Uterus (tissue), 4 donors: Measurements from ENCODE around the gene CMTM6. TPM values are rescaled to one million over a fixed set of nuclear protein-coding genes. Genes with fewer than 3 reads are reported as not detected.
"Not testable (repeated sequence)": the region's sequence is repeated elsewhere in the genome, so short reads cannot be mapped to it uniquely, and the experiment has no call there.

Experiments
- DNase-seq, 2 donors: peaks; one replicate each; pipeline ENCODE4 v3.0.0-alpha.2; 2019 to 2020
- H3K27ac ChIP-seq, 2 donors: fragments of 200-600 bp; sonication (generic); 1 replicate in 1 of 2; 2 replicates in 1 of 2; pipeline ENCODE4 v1.5.1; 2016 to 2018
- H3K27me3 ChIP-seq, 2 donors: fragments of 200-600 bp; sonication (generic); one replicate each; pipeline ENCODE4 v1.5.1; 2018 to 2019; ENCODE audit warnings: control low read depth in 1 of 2
- H3K36me3 ChIP-seq, 2 donors: fragments of 200-600 bp; sonication (generic); one replicate each; pipeline ENCODE4 v1.5.1; 2019; ENCODE audit warnings: control low read depth in 1 of 2
- H3K4me1 ChIP-seq, 2 donors: fragments of 200-600 bp; sonication (generic); one replicate each; pipeline ENCODE4 v1.5.1; 2018 to 2019; ENCODE audit warnings: control low read depth in 1 of 2
- H3K4me3 ChIP-seq, 2 donors: fragments of 200-600 bp; sonication (generic); 1 replicate in 1 of 2; 2 replicates in 1 of 2; pipeline ENCODE4 v1.5.1; 2018 to 2019; ENCODE audit warnings: mild to moderate bottlenecking in 1 of 2
- H3K9me3 ChIP-seq, 2 donors: fragments of 200-600 bp; sonication (generic); one replicate each; pipeline ENCODE4 v1.5.1; 2019; ENCODE audit warnings: control low read depth in 1 of 2
- POLR2A ChIP-seq, 2 donors: fragments of 450-650 bp; IDR thresholded peaks; one replicate each; pipeline ENCODE4 v1.6.1; 2016; ENCODE audit warnings: antibody characterized with exemption in 2 of 2, mild to moderate bottlenecking in 1 of 2, moderate library complexity in 1 of 2
- intact Hi-C: fragments of 100-400 bp; cut with DNase I; formaldehyde crosslinking; loops from one replicate; pipeline ENCODE4 v1.15.1; 2023; ENCODE audit warnings: low total_unique reads
- total RNA-seq, 4 donors: library from RNA; depleted of rRNA in 3 of 4; stranded (reverse); fragments of >200 nt in 3 of 4; gene quantifications; one replicate each; pipeline versions ENCODE4 v1.1.0 to v1.2.4, GENCODE V29; 2014 to 2023
- TF ChIP-seq, protein P1 (sequence below), 4 experiments: fragments of 200-600 bp in 2 of 4; fragments of 450-650 bp in 2 of 4; sonication (generic) in 2 of 4; IDR thresholded peaks; one replicate each; pipeline ENCODE4 v1.5.1; 2016 to 2019; ENCODE audit warnings: antibody characterized with exemption in 4 of 4, mild to moderate bottlenecking in 2 of 4, moderate library complexity in 1 of 4
- donor health status: DM: yes; HTN: yes; CAD: no.

The CMTM6 gene
- total RNA-seq, 4 donors from 2014 or later = 12.8 to 118 (median 52.4) TPM

DNA sequence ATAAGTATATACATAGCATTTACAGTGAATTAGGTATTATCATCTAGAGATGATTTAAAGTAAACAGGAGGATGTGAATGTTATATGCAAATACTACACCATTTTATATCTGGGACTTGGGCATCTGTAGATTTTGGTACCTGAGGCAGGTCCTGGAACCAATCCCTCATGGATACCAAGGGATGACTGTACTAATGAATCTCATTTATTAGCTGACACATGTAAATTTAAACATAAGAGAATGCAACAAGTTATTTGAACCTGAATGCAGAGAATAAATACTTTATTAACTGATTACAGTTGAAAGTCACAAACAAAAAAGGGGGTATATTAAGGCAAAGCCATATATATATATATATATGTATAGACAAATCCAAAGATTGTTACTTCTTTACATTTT lies 23.1 kb upstream of the CMTM6 start:
- Histone ChIP-seq H3K4me1 (no peaks in the 10 kb centered on the region), H3K9me3 (no peaks in the 10 kb centered on the region), H3K36me3 (no peaks in the 10 kb centered on the region), H3K27me3 (no peaks in the 10 kb centered on the region), H3K27ac (no peak overlapping the region), H3K4me3 (no peak overlapping the region)
- no peak for TF ChIP-seq POLR2A (IDR thresholded peaks at IDR 0.05)
- TF ChIP-seq, protein P1, sequence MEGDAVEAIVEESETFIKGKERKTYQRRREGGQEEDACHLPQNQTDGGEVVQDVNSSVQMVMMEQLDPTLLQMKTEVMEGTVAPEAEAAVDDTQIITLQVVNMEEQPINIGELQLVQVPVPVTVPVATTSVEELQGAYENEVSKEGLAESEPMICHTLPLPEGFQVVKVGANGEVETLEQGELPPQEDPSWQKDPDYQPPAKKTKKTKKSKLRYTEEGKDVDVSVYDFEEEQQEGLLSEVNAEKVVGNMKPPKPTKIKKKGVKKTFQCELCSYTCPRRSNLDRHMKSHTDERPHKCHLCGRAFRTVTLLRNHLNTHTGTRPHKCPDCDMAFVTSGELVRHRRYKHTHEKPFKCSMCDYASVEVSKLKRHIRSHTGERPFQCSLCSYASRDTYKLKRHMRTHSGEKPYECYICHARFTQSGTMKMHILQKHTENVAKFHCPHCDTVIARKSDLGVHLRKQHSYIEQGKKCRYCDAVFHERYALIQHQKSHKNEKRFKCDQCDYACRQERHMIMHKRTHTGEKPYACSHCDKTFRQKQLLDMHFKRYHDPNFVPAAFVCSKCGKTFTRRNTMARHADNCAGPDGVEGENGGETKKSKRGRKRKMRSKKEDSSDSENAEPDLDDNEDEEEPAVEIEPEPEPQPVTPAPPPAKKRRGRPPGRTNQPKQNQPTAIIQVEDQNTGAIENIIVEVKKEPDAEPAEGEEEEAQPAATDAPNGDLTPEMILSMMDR (IDR thresholded peaks at IDR 0.05) = no peak
- no peak for DNase-seq
- intact Hi-C loops = no loop called here

DNA sequence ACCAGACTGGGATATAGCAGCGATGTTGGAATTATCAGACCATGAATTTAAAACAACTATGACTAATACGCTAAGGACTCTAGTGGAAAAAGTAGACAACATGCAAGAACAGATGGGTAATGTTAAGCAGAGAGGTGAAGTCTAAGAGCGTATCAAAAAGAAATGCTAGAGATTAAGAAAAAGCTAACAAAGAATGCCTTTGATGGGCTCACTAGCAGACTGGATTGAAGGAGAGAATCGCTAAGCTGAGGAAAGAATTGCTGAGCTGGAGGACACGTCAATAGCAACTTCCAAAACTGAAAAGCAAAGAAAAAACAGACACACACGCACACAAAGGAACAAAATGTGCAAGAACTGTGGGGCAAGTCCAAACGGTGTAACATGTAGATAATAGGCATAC lies 20.0 kb upstream of the CMTM6 start:
- Histone ChIP-seq H3K9me3 (no peaks in the 10 kb centered on the region), H3K4me3 (no peak overlapping the region), H3K27me3 (no peaks in the 10 kb centered on the region), H3K4me1 (no peaks in the 10 kb centered on the region), H3K27ac (no peak overlapping the region), H3K36me3 (no peaks in the 10 kb centered on the region)
- intact Hi-C loops = no loop called here
- TF ChIP-seq POLR2A (IDR thresholded peaks at IDR 0.05) = no peak
- TF ChIP-seq, protein P1 (IDR thresholded peaks at IDR 0.05) = no peak
- no peak for DNase-seq

DNA sequence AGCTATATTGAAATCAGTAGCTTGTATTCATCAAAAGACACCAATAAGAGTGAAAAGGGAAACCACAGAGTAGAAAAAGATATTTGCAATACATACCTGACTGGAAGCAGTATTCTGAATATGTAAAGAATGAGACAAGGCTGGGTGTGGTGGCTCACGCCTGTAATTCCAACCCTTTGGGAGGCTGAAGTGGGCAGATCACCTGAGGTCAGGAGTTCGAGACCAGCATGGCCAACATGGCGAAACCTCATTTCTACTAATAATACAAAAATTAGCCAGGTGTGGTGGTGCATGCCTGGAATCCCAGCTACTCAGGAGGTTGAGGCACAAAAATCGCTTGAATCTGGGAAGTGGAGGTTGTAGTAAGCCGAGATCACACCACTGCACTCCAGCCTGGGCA lies 16.3 kb upstream of the CMTM6 start:
- intact Hi-C loops, H3K27me3 ChIP-seq, H3K9me3 ChIP-seq, H3K36me3 ChIP-seq, DNase-seq, H3K4me1 ChIP-seq, H3K4me3 ChIP-seq, H3K27ac ChIP-seq: not testable (repeated sequence)

DNA sequence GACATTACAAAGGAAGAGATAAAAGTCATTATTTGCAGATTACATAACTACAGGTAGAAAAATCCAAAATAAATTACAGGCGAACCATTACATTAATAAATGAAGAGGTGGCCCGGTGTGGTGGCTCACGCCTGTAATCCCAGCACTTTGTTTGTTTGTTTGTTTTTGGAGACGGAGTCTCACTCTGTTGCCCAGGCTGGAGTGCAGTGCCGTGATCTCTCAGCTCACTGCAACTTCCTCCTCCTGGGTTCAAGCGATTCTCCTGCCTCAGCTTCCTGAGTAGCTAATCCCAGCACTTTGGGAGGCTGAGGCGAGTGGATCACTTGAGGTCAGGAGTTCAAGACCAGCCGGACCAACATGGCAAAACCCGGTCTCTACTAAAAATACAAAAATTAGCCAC lies 14.1 kb upstream of the CMTM6 start:
- intact Hi-C loops, H3K27ac ChIP-seq, DNase-seq: not testable (repeated sequence)

DNA sequence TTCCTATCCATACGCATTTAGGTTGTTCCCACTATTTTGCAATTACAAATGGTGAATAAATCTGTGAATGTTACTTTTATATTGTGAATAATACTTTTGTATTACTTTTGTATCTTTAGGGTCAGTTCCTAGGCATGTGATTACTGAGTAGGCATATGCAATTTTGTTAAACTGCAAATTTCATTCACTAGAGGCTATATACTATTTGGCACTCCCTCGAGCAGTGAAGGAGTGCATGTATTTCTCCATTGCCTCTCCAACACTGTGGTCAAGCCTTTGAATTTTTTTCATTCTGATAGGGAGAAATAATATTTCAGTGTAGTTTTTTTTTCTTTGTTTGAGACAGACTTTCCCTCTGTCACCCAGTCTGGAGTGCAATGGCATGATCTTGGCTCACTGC lies 8.4 kb upstream of the CMTM6 start:
- Histone ChIP-seq H3K27ac (no peak overlapping the region), H3K27me3 (no peaks in the 10 kb centered on the region), H3K36me3 (no peaks in the 10 kb centered on the region), H3K4me1 (no peaks in the 10 kb centered on the region), H3K4me3 (no peak overlapping the region), H3K9me3 (no peaks in the 10 kb centered on the region)
- DNase-seq = no peak
- TF ChIP-seq, protein P1 (IDR thresholded peaks at IDR 0.05) = no peak
- no peak for TF ChIP-seq POLR2A (IDR thresholded peaks at IDR 0.05)
- intact Hi-C loops = no loop called here

More for the DNA sequence above, 14.1 kb upstream of the CMTM6 start:
- H3K9me3 ChIP-seq, H3K36me3 ChIP-seq, H3K4me3 ChIP-seq, H3K4me1 ChIP-seq, H3K27me3 ChIP-seq: not testable (repeated sequence)

DNA sequence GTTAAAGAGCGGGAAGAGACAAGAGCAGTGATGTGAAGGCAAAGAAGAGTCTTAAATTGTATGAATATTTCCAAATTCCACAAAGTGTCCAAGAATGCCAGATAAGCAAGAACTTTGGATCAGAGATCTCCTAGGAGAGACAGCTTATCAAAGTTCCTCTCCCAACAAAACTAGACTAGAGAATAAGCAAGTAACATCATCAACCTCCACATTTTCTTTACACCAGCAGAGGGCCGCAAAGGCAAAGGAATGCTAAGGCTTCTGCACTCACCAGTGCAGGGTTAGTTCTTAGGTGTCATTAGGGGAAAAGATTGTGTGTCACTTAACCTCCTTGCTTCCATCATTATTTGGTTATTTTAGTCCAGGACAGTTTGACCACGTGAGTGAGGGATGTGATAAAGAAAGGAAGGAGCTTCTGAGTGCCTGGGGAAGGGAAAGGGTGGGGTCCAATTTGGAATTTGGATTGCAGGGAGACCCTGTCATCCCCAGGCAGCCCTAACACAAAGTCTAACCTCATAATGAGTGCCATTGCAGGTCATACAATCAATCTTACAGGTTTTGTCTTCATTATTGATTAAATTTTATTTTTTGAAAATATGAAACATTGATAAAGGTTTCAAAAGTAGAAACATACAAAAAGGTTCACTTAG lies 7.5 kb upstream of the CMTM6 start:
- intact Hi-C loops = no loop called here
- no peak overlapping the region for H3K27ac ChIP-seq
- no peaks in the 10 kb centered on the region for H3K9me3 ChIP-seq
- H3K4me3 ChIP-seq = no peak overlapping the region
- DNase-seq = peak; percentile 53 to 63
- no peaks in the 10 kb centered on the region for H3K27me3 ChIP-seq
- no peaks in the 10 kb centered on the region for H3K36me3 ChIP-seq
- H3K4me1 ChIP-seq = no peaks in the 10 kb centered on the region
- TF ChIP-seq, protein P1 (IDR thresholded peaks at IDR 0.05) = peak; percentile 61 to 89 (median 72)
- no peak for TF ChIP-seq POLR2A (IDR thresholded peaks at IDR 0.05)
